Loucy (cell line): ENCODE results near the gene DKK3.
A peak's percentile ranks its signal among the peaks of the same experiment; 100 is the strongest.

ENCODE experiments used
- H2AFZ ChIP-seq: fragments of 200-600 bp; sonication (generic); 2 replicates; pipeline ENCODE4 v1.6.0; 2016; ENCODE audit warnings: antibody characterized with exemption, mild to moderate bottlenecking, low read length, moderate library complexity
- H3F3A ChIP-seq: fragments of 200-600 bp; 2 replicates; pipeline ENCODE4 v1.6.0; 2016; ENCODE audit warnings: antibody characterized with exemption, low read depth, mild to moderate bottlenecking
- H3K27me3 ChIP-seq: fragments of 200-600 bp; sonication (generic); 2 replicates; pipeline ENCODE4 v1.6.1; 2014; ENCODE audit warnings: low read length, mild to moderate bottlenecking; ENCODE audit not compliant: insufficient read depth, poor library complexity, severe bottlenecking
- H3K36me3 ChIP-seq: fragments of 200-600 bp; sonication (generic); 2 replicates; pipeline ENCODE4 v1.6.1; 2016; ENCODE audit warnings: low read length; ENCODE audit not compliant: insufficient read depth
- H3K4me1 ChIP-seq: fragments of 200-600 bp; sonication (generic); 2 replicates; pipeline ENCODE4 v1.5.1; 2014; ENCODE audit warnings: low read length, mild to moderate bottlenecking; ENCODE audit not compliant: insufficient read depth, poor library complexity, severe bottlenecking
- H3K4me2 ChIP-seq: fragments of 200-600 bp; sonication (generic); 2 replicates; pipeline ENCODE4 v1.6.0; 2014; ENCODE audit warnings: antibody characterized with exemption, low read length, low read depth, mild to moderate bottlenecking; ENCODE audit not compliant: poor library complexity, severe bottlenecking
- H3K4me3 ChIP-seq: fragments of 200-600 bp; sonication (generic); 2 replicates; pipeline ENCODE4 v1.5.1; 2014; ENCODE audit warnings: low read length, mild to moderate bottlenecking, mixed read lengths; ENCODE audit not compliant: poor library complexity, severe bottlenecking
- H3K79me2 ChIP-seq: fragments of 200-600 bp; sonication (generic); 2 replicates; pipeline ENCODE4 v1.6.1; 2014; ENCODE audit warnings: low read length; ENCODE audit not compliant: insufficient read depth
- H3K9ac ChIP-seq: fragments of 200-600 bp; sonication (generic); 2 replicates; pipeline ENCODE4 v1.6.0; 2014; ENCODE audit warnings: mild to moderate bottlenecking, low read depth, low read length, moderate library complexity; ENCODE audit not compliant: poor library complexity, severe bottlenecking
- H3K9me2 ChIP-seq: fragments of 200-600 bp; sonication (generic); replicated peaks from 2 replicates; pipeline ENCODE4 v1.6.1; 2016; ENCODE audit warnings: low read depth, low read length, mixed read lengths
- H3K9me3 ChIP-seq: fragments of 200-600 bp; sonication (generic); 2 replicates; pipeline ENCODE4 v1.6.1; 2014; ENCODE audit warnings: mild to moderate bottlenecking, antibody characterized with exemption, low read length, low read depth; ENCODE audit not compliant: insufficient read depth
- H4K20me1 ChIP-seq: fragments of 200-600 bp; sonication (generic); 2 replicates; pipeline ENCODE4 v1.6.0; 2014; ENCODE audit warnings: antibody characterized with exemption, low read length, mild to moderate bottlenecking; ENCODE audit not compliant: insufficient read depth, poor library complexity, severe bottlenecking
- CTCF ChIP-seq: fragments of 200-600 bp; sonication (generic); conservative IDR thresholded peaks from 2 replicates; pipeline ENCODE4 v1.5.1; 2014; ENCODE audit warnings: mild to moderate bottlenecking, antibody characterized with exemption, low read length
- EZH2phosphoT487 ChIP-seq: fragments of 200-600 bp; IDR thresholded peaks from 2 replicates; pipeline ENCODE4 v1.6.1; 2018; ENCODE audit warnings: antibody characterized with exemption, mild to moderate bottlenecking, moderate library complexity, borderline replicate concordance

DKK3 gene

GRCh38 chr11:11966826-11967668 lies 41.4 kb downstream of the DKK3 start:
- no peak overlapping the region for H3K4me3 ChIP-seq
- no peak overlapping the region for H2AFZ ChIP-seq
- H3K4me2 ChIP-seq: no peak overlapping the region
- H3K9ac ChIP-seq: no peak overlapping the region
- H3K9me3 ChIP-seq: no peaks in the 10 kb centered on the region
- no peaks in the 10 kb centered on the region for H3F3A ChIP-seq
- no peaks in the 10 kb centered on the region for H3K27me3 ChIP-seq
- TF ChIP-seq EZH2phosphoT487: no peak
- peak; percentile 91 for TF ChIP-seq CTCF
- H4K20me1 ChIP-seq: no peaks in the 10 kb centered on the region
- H3K9me2 ChIP-seq: no peaks in the 10 kb centered on the region
- H3K79me2 ChIP-seq: no peaks in the 10 kb centered on the region
- H3K36me3 ChIP-seq: no peaks in the 10 kb centered on the region
- peaks cover under 1% of the 10 kb centered on the region for H3K4me1 ChIP-seq

GRCh38 chr11:11966354-11966741 lies 42.1 kb downstream of the DKK3 start:
- Histone ChIP-seq H2AFZ (no peak overlapping the region), H3F3A (no peaks in the 10 kb centered on the region), H3K9me2 (no peaks in the 10 kb centered on the region), H3K9ac (no peak overlapping the region), H4K20me1 (no peaks in the 10 kb centered on the region), H3K4me1 (peaks cover 7% of the 10 kb centered on the region), H3K27me3 (no peaks in the 10 kb centered on the region), H3K4me2 (no peak overlapping the region), H3K4me3 (no peak overlapping the region), H3K79me2 (no peaks in the 10 kb centered on the region), H3K9me3 (no peaks in the 10 kb centered on the region), H3K36me3 (no peaks in the 10 kb centered on the region)
- no peak for TF ChIP-seq CTCF
- TF ChIP-seq EZH2phosphoT487: no peak

- H3K9me2 ChIP-seq: no peaks in the 10 kb centered on the region
- no peaks in the 10 kb centered on the region for H4K20me1 ChIP-seq
Measured at GRCh38 chr11:11965656-11966353, 42.6 kb downstream of the DKK3 start.

More at GRCh38 chr11:11965656-11966353, 42.6 kb downstream of the DKK3 start:
- H3K4me1 ChIP-seq: peaks cover 12% of the 10 kb centered on the region
- H3K4me2 ChIP-seq: no peak overlapping the region
- no peaks in the 10 kb centered on the region for H3K27me3 ChIP-seq
- no peak overlapping the region for H3K4me3 ChIP-seq
- H3K9me3 ChIP-seq: no peaks in the 10 kb centered on the region
- H3F3A ChIP-seq: no peaks in the 10 kb centered on the region
- H3K79me2 ChIP-seq: no peaks in the 10 kb centered on the region
- TF ChIP-seq CTCF (no peak), EZH2phosphoT487 (no peak)
- no peak overlapping the region for H3K9ac ChIP-seq
- no peak overlapping the region for H2AFZ ChIP-seq
- no peaks in the 10 kb centered on the region for H3K36me3 ChIP-seq
